HFF-Myc (cell line): ENCODE results near the gene PXMP4.

Experiments
- DNase-seq: peaks from one replicate; pipeline ENCODE4 v3.0.0-alpha.2; 2011; ENCODE audit warnings: low read depth; ENCODE audit errors: extremely low read depth
- H3K4me3 ChIP-seq: replicated peaks from 2 replicates; pipeline ENCODE4 v1.5.1; 2011; ENCODE audit warnings: low read depth, mild to moderate bottlenecking, control low read depth, low read length
- CTCF ChIP-seq: IDR thresholded peaks from 2 replicates; pipeline ENCODE4 v1.5.1; 2012; ENCODE audit warnings: mild to moderate bottlenecking, low read depth, low read length, control low read depth; ENCODE audit errors: missing control alignments

The PXMP4 gene

GRCh38 chr20:33716498-33716897 lies 3.6 kb downstream of the PXMP4 start:
- no peak overlapping the region for H3K4me3 ChIP-seq
- no peak for DNase-seq
- no peak for TF ChIP-seq CTCF

GRCh38 chr20:33713865-33714367 lies 6.2 kb downstream of the PXMP4 start:
- no peak overlapping the region for H3K4me3 ChIP-seq
- no peak for TF ChIP-seq CTCF
- no peak for DNase-seq

- no peak overlapping the region for H3K4me3 ChIP-seq
- no peak for DNase-seq
- no peak for TF ChIP-seq CTCF
These were observed 8.7 kb downstream of the PXMP4 start for GRCh38 chr20:33711446-33711738.

GRCh38 chr20:33710681-33711445 lies 9.2 kb downstream of the PXMP4 start:
- no peak for TF ChIP-seq CTCF
- no peak overlapping the region for H3K4me3 ChIP-seq
- no peak for DNase-seq

GRCh38 chr20:33709905-33710541 lies 10.1 kb downstream of the PXMP4 start:
- no peak for TF ChIP-seq CTCF
- DNase-seq: no peak
- no peak overlapping the region for H3K4me3 ChIP-seq

- no peak for DNase-seq
- no peak for TF ChIP-seq CTCF
These were observed 10.7 kb downstream of the PXMP4 start for GRCh38 chr20:33709398-33709797.

GRCh38 chr20:33707668-33708067 lies 12.4 kb downstream of the PXMP4 start:
- TF ChIP-seq CTCF: no peak
- DNase-seq: no peak
- H3K4me3 ChIP-seq: no peak overlapping the region

More at GRCh38 chr20:33709398-33709797, 10.7 kb downstream of the PXMP4 start:
- H3K4me3 ChIP-seq: no peak overlapping the region
